ENCODE measurements around the gene MACROD1. TPM values are rescaled to one million over a fixed set of nuclear protein-coding genes. Genes with fewer than 3 reads are reported as not detected.

The MACROD1 gene
- polyA plus RNA-seq, 1 donor (not counting 4 experiments of a cell fraction or from before 2014, with no cell fraction given), result 4.6 TPM

DNA sequence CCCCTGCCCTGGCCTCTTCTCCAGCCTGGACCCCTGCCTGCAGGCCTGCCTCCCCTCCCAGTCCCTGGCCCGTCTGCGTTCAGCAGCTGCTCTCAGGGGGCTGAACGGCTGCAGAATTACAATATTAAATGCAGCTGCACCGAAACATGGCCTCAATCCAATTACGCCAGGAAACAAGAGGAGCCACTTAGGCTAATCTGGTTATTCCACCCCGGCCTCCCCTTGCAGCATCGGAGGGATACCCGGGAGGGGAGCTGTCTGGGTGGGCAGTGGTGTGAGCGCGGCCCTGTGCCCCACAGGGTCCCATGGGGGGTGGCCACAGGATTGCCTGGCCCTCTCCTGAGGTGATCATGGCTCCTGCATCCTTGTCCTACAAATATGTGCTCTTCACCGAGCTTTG, 87.6 kb downstream of the MACROD1 start:
- H3K27ac ChIP-seq (ENCODE audit: control insufficient read depth, insufficient read depth, low read length), result no peak overlapping the region
- H3K9me1 ChIP-seq (ENCODE audit: control insufficient read depth, extremely low read depth, insufficient read depth, low read length), result no peaks in the 10 kb centered on the region
- H4K20me1 ChIP-seq (ENCODE audit: control insufficient read depth, extremely low read depth, insufficient read depth, low read length), result peaks cover 3% of the 10 kb centered on the region
- H3K4me3 ChIP-seq (ENCODE audit: control insufficient read depth in 2 of 3, extremely low read depth in 1 of 3, insufficient read depth in 2 of 3, low read depth in 1 of 3, low read length in 3 of 3), result no peak overlapping the region
- peaks cover 4% of the 10 kb centered on the region for H3K27me3 ChIP-seq (ENCODE audit: control insufficient read depth, extremely low read depth, insufficient read depth, low read length)
- TF ChIP-seq, protein P1, sequence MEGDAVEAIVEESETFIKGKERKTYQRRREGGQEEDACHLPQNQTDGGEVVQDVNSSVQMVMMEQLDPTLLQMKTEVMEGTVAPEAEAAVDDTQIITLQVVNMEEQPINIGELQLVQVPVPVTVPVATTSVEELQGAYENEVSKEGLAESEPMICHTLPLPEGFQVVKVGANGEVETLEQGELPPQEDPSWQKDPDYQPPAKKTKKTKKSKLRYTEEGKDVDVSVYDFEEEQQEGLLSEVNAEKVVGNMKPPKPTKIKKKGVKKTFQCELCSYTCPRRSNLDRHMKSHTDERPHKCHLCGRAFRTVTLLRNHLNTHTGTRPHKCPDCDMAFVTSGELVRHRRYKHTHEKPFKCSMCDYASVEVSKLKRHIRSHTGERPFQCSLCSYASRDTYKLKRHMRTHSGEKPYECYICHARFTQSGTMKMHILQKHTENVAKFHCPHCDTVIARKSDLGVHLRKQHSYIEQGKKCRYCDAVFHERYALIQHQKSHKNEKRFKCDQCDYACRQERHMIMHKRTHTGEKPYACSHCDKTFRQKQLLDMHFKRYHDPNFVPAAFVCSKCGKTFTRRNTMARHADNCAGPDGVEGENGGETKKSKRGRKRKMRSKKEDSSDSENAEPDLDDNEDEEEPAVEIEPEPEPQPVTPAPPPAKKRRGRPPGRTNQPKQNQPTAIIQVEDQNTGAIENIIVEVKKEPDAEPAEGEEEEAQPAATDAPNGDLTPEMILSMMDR (optimal IDR thresholded peaks at IDR 0.05 in 1 of 3, IDR thresholded peaks at IDR 0.05 in 1 of 3, conservative IDR thresholded peaks at IDR 0.05 in 1 of 3; ENCODE audit: extremely low read depth in 1 of 3, insufficient read depth in 2 of 3, low read length in 3 of 3), result no peak
- H3K36me3 ChIP-seq (ENCODE audit: control insufficient read depth in 2 of 2, extremely low read depth in 1 of 2, insufficient read depth in 2 of 2, low read length in 2 of 2), result no peaks in the 10 kb centered on the region
- DNase-seq (ENCODE audit: low read depth, low spot score) (no peak), FAIRE-seq (no peak)
- no peak overlapping the region for H3K4me2 ChIP-seq (ENCODE audit: control insufficient read depth, extremely low read depth, insufficient read depth, low read depth, low read length)
- no peaks in the 10 kb centered on the region for H3K9me3 ChIP-seq (ENCODE audit: control insufficient read depth, low read depth, low read length)
- H3K4me1 ChIP-seq (ENCODE audit: control insufficient read depth, extremely low read depth, insufficient read depth, low read length), result no peaks in the 10 kb centered on the region
- no peak overlapping the region for H3K9ac ChIP-seq (ENCODE audit: control insufficient read depth, extremely low read depth, insufficient read depth, low read length)
- no peaks in the 10 kb centered on the region for H3K79me2 ChIP-seq (ENCODE audit: control insufficient read depth, insufficient read depth, low read length)
- dilution Hi-C loops (cut with MboI; ENCODE audit: extremely low pct_ligation_motif_present, low sequenced_read_pairs), result no loop called here
- H2AFZ ChIP-seq (ENCODE audit: control insufficient read depth, low read length), result no peak overlapping the region

- dilution Hi-C loops (cut with MboI; ENCODE audit: extremely low pct_ligation_motif_present, low sequenced_read_pairs), result no loop called here
- H3K4me2 ChIP-seq (ENCODE audit: control insufficient read depth, extremely low read depth, insufficient read depth, low read depth, low read length), result no peak overlapping the region
- no peaks in the 10 kb centered on the region for H3K9me1 ChIP-seq (ENCODE audit: control insufficient read depth, extremely low read depth, insufficient read depth, low read length)
- H4K20me1 ChIP-seq (ENCODE audit: control insufficient read depth, extremely low read depth, insufficient read depth, low read length), result peaks cover 3% of the 10 kb centered on the region
- no peak overlapping the region for H3K27ac ChIP-seq (ENCODE audit: control insufficient read depth, insufficient read depth, low read length)
- H3K36me3 ChIP-seq (ENCODE audit: control insufficient read depth in 2 of 2, extremely low read depth in 1 of 2, insufficient read depth in 2 of 2, low read length in 2 of 2), result no peaks in the 10 kb centered on the region
- H3K9ac ChIP-seq (ENCODE audit: control insufficient read depth, extremely low read depth, insufficient read depth, low read length), result no peak overlapping the region
- no peak for DNase-seq (ENCODE audit: low read depth, low spot score)
- no peak overlapping the region for H3K4me3 ChIP-seq (ENCODE audit: control insufficient read depth in 2 of 3, extremely low read depth in 1 of 3, insufficient read depth in 2 of 3, low read depth in 1 of 3, low read length in 3 of 3)
- H3K27me3 ChIP-seq (ENCODE audit: control insufficient read depth, extremely low read depth, insufficient read depth, low read length), result peaks cover 4% of the 10 kb centered on the region
- TF ChIP-seq, protein P1 (optimal IDR thresholded peaks at IDR 0.05 in 1 of 3, IDR thresholded peaks at IDR 0.05 in 1 of 3, conservative IDR thresholded peaks at IDR 0.05 in 1 of 3; ENCODE audit: extremely low read depth in 1 of 3, insufficient read depth in 2 of 3, low read length in 3 of 3), result no peak
- no peak for TF ChIP-seq EZH2 (IDR thresholded peaks at IDR 0.05; ENCODE audit: low read length)
- H3K4me1 ChIP-seq (ENCODE audit: control insufficient read depth, extremely low read depth, insufficient read depth, low read length), result no peaks in the 10 kb centered on the region
- H2AFZ ChIP-seq (ENCODE audit: control insufficient read depth, low read length), result no peak overlapping the region
- FAIRE-seq, result no peak
- no peaks in the 10 kb centered on the region for H3K9me3 ChIP-seq (ENCODE audit: control insufficient read depth, low read depth, low read length)
- H3K79me2 ChIP-seq (ENCODE audit: control insufficient read depth, insufficient read depth, low read length), result no peaks in the 10 kb centered on the region
Measured at GRCh38 chr11:64077607-64078006, 88.3 kb downstream of the MACROD1 start.

All from keratinocyte (primary cell).